ENCODE data around the gene CYP27B1. TPM values are rescaled to one million over a fixed set of nuclear protein-coding genes. Genes with fewer than 3 reads are reported as not detected.

CYP27B1 gene
- total and polyA plus RNA-seq, 9 of the 15 experiments (the other 6 are each of a cell fraction or from before 2014, with no cell fraction given) = 0.18 to 4.2 (median 1.8) TPM

DNA sequence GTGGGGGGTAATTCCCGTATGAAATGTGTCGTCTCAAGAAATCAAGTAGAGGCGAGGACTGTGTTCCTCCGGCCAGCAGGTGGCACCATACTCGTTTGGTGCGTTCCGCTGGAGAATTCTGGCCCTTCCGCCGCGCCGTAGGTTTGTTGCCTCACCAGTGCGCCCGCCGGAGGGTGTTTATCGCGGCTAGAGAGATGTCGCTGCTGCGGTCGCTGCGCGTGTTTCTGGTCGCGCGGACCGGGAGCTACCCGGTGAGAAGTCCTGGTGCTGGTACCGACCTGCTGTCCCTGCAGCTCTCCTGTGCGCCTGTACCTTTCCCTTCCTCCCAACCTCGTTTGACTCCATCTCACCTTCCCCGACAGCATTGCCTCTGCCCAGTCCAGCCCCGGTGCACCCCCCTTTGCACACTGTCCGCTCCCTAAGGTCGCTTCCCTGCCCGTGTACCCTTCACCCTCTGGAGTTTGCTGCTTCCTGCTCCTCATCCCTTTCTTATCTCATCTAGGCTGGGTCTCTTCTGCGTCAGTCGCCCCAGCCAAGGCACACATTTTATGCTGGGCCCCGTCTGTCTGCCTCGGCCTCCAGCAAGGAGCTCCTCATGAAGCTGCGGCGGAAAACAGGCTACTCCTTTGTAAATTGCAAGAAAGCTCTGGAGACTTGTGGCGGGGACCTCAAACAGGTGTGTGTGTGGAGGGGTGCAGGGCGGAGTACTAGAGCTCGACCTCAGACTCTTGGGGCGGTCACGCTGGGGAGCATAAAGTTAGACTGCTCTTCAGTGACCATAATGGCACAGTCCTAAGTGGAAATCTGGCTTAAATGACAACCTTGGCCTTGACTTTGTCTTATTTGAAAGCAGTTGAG, 16.0 kb upstream of the CYP27B1 start, which contains the start of gene TSFM (continued):
- TF ChIP-seq, protein P1, sequence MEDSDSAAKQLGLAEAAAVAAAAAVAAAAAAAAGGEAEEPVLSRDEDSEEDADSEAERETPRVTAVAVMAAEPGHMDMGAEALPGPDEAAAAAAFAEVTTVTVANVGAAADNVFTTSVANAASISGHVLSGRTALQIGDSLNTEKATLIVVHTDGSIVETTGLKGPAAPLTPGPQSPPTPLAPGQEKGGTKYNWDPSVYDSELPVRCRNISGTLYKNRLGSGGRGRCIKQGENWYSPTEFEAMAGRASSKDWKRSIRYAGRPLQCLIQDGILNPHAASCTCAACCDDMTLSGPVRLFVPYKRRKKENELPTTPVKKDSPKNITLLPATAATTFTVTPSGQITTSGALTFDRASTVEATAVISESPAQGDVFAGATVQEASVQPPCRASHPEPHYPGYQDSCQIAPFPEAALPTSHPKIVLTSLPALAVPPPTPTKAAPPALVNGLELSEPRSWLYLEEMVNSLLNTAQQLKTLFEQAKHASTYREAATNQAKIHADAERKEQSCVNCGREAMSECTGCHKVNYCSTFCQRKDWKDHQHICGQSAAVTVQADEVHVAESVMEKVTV (CRISPR knock-in tag; IDR thresholded peaks at IDR 0.05) = no peak
- no peak for TF ChIP-seq ZNF3 (CRISPR knock-in tag; IDR thresholded peaks at IDR 0.05)
- TF ChIP-seq ETV1 (tag; conservative IDR thresholded peaks at IDR 0.05; ENCODE audit: low read depth) = peak; percentile 65
- TF ChIP-seq, protein P2, sequence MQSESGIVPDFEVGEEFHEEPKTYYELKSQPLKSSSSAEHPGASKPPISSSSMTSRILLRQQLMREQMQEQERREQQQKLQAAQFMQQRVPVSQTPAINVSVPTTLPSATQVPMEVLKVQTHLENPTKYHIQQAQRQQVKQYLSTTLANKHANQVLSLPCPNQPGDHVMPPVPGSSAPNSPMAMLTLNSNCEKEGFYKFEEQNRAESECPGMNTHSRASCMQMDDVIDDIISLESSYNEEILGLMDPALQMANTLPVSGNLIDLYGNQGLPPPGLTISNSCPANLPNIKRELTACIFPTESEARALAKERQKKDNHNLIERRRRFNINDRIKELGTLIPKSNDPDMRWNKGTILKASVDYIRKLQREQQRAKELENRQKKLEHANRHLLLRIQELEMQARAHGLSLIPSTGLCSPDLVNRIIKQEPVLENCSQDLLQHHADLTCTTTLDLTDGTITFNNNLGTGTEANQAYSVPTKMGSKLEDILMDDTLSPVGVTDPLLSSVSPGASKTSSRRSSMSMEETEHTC (IDR thresholded peaks at IDR 0.05) = no peak
- TF ChIP-seq TCF7L2 (IDR thresholded peaks at IDR 0.05; ENCODE audit: low read depth, low read length) = no peak
- no peak for TF ChIP-seq CBX8 (IDR thresholded peaks at IDR 0.05; ENCODE audit: borderline replicate concordance, extremely low read depth, low read depth, low read length, poor library complexity, severe bottlenecking)
- no peak for TF ChIP-seq IFI16 (CRISPR knock-in tag; IDR thresholded peaks at IDR 0.05)
- no peak for TF ChIP-seq NFATC3 (IDR thresholded peaks at IDR 0.05)
- peak; percentile 82; the same call in 1 of the 2 replicates for TF ChIP-seq LCOR (CRISPR knock-in tag; IDR thresholded peaks at IDR 0.05)
- TF ChIP-seq TCF3 (CRISPR knock-in tag; IDR thresholded peaks at IDR 0.05) = peak; percentile 33; the same call in 1 of the 2 replicates
- TF ChIP-seq ZNF316 (IDR thresholded peaks at IDR 0.05) = peak; percentile 42; the same call in 1 of the 2 replicates
- TF ChIP-seq SNIP1 (IDR thresholded peaks at IDR 0.05; ENCODE audit: low read depth) = 0 out of 2 replicates have a peak, but pooled peaks have one; percentile 56
- TF ChIP-seq, protein P3, sequence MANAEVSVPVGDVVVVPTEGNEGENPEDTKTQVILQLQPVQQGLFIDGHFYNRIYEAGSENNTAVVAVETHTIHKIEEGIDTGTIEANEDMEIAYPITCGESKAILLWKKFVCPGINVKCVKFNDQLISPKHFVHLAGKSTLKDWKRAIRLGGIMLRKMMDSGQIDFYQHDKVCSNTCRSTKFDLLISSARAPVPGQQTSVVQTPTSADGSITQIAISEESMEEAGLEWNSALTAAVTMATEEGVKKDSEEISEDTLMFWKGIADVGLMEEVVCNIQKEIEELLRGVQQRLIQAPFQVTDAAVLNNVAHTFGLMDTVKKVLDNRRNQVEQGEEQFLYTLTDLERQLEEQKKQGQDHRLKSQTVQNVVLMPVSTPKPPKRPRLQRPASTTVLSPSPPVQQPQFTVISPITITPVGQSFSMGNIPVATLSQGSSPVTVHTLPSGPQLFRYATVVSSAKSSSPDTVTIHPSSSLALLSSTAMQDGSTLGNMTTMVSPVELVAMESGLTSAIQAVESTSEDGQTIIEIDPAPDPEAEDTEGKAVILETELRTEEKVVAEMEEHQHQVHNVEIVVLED (CRISPR knock-in tag; IDR thresholded peaks at IDR 0.05) = peak; percentile 47; the same call in 1 of the 2 replicates
- TF ChIP-seq EZH2 (IDR thresholded peaks at IDR 0.05; ENCODE audit: borderline replicate concordance, low read depth, low read length) = no peak
- peak; percentile 55; the same call in 1 of the 2 replicates for TF ChIP-seq ELF2 (CRISPR knock-in tag; IDR thresholded peaks at IDR 0.05)
- peak; percentile 73 for TF ChIP-seq NCOA1 (IDR thresholded peaks at IDR 0.05; ENCODE audit: low read depth)
- TF ChIP-seq, protein P4, sequence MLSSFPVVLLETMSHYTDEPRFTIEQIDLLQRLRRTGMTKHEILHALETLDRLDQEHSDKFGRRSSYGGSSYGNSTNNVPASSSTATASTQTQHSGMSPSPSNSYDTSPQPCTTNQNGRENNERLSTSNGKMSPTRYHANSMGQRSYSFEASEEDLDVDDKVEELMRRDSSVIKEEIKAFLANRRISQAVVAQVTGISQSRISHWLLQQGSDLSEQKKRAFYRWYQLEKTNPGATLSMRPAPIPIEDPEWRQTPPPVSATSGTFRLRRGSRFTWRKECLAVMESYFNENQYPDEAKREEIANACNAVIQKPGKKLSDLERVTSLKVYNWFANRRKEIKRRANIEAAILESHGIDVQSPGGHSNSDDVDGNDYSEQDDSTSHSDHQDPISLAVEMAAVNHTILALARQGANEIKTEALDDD (IDR thresholded peaks at IDR 0.05) = no peak; the same call in 1 of the 2 replicates
- peak; percentile 26 to 37; a peak in 1 of 4 replicates for TF ChIP-seq SIX5 (IDR thresholded peaks at IDR 0.05; ENCODE audit: borderline replicate concordance in 1 of 2, insufficient read depth in 1 of 2, low read depth in 1 of 2, low read length in 2 of 2)
- no peak for TF ChIP-seq GATA2 (CRISPR knock-in tag; IDR thresholded peaks at IDR 0.05)
- TF ChIP-seq SAFB (IDR thresholded peaks at IDR 0.05; ENCODE audit: borderline replicate concordance, low read depth, low read length) = no peak
- peak; percentile 29 for TF ChIP-seq ZFP36 (IDR thresholded peaks at IDR 0.05; ENCODE audit: low read depth, low read length, partially characterized antibody)
